GM19463 (cell line): Measurements from ENCODE around the gene ATP6V0C.
"Not testable (repeated sequence)": the region's sequence is repeated elsewhere in the genome, so short reads cannot be mapped to it uniquely, and the experiment has no call there.

Experiments
- ATAC-seq: cut with Tn5 transposase; IDR thresholded peaks from one replicate; pipeline ENCODE4 v1.9.1; 2021; ENCODE audit warnings: mild to moderate bottlenecking, moderate library complexity; ENCODE audit not compliant: unreplicated experiment

The ATP6V0C gene

GRCh38 chr16:2527071-2527783 is 13.5 kb downstream of the ATP6V0C start:
- no peak for ATAC-seq

GRCh38 chr16:2527784-2528100 is 14.0 kb downstream of the ATP6V0C start:
- no peak for ATAC-seq

GRCh38 chr16:2528161-2529060 is 14.7 kb downstream of the ATP6V0C start:
- ATAC-seq: no peak

- ATAC-seq: no peak
Measured at GRCh38 chr16:2529061-2529931, 15.5 kb downstream of the ATP6V0C start.

- ATAC-seq: no peak
Measured at GRCh38 chr16:2529961-2530628, 16.3 kb downstream of the ATP6V0C start.

- ATAC-seq: no peak
Measured at GRCh38 chr16:2530629-2531318, 17.0 kb downstream of the ATP6V0C start.

- no peak for ATAC-seq
Measured at GRCh38 chr16:2531371-2531695, 17.6 kb downstream of the ATP6V0C start, which contains the start of gene CEMP1. CEMP1 (minus strand) TSS chr16:2531408; CDS start chr16:2531073, 335 bp downstream.

- peak; percentile 90 for ATAC-seq
Measured at GRCh38 chr16:2531696-2532493, 18.1 kb downstream of the ATP6V0C start.

GRCh38 chr16:2532494-2533141 is 18.9 kb downstream of the ATP6V0C start:
- no peak for ATAC-seq

- ATAC-seq: not testable (repeated sequence)
Measured at GRCh38 chr16:2533142-2533755, 19.5 kb downstream of the ATP6V0C start.

- no peak for ATAC-seq
Measured at GRCh38 chr16:2533912-2534311, 20.2 kb downstream of the ATP6V0C start.

GRCh38 chr16:2534335-2534734 is 20.6 kb downstream of the ATP6V0C start:
- ATAC-seq: not testable (repeated sequence)

- ATAC-seq: no peak
Measured at GRCh38 chr16:2535625-2536013, 21.9 kb downstream of the ATP6V0C start.

- ATAC-seq: peak; percentile 90
Measured at GRCh38 chr16:2537451-2538379, 24.0 kb downstream of the ATP6V0C start, which contains the start of gene PDPK1. PDPK1 (plus strand) TSS chr16:2538021; CDS start chr16:2538113, 92 bp downstream.

GRCh38 chr16:2539192-2539844 is 25.6 kb downstream of the ATP6V0C start:
- not testable (repeated sequence) for ATAC-seq

- not testable (repeated sequence) for ATAC-seq
Measured at GRCh38 chr16:2539845-2540458, 26.2 kb downstream of the ATP6V0C start.
